H1 (cell line): ENCODE data around the gene SDF2L1. TPM values are rescaled to one million over a fixed set of nuclear protein-coding genes. Genes with fewer than 3 reads are reported as not detected.

Source experiments
- CTCF ChIA-PET: fragments of 300-600 bp; sonication (Branson Sonifier 250); formaldehyde crosslinking; loops from one replicate; lab custom pipeline; 2021; ENCODE audit not compliant: partially characterized antibody; lab: Charles Lee
- POLR2A ChIA-PET: fragments of 300-600 bp; sonication (Branson Sonifier 250); formaldehyde crosslinking; loops from one replicate; lab custom pipeline; 2021; ENCODE audit warnings: inconsistent platforms; ENCODE audit not compliant: partially characterized antibody; lab: Charles Lee
- DNase-seq, 2 experiments: peaks; one replicate each; pipeline versions ENCODE4 v3.0.0 to v3.0.0-alpha.2; 2010 to 2022; ENCODE audit warnings: low spot score in 2 of 2, low read depth in 1 of 2, mixed read lengths in 1 of 2
- FAIRE-seq: peaks from 2 replicates; lab custom pipeline; 2011; peaks lifted over from hg19 to GRCh38; lab: Jason Lieb, UNC
- H2AFZ ChIP-seq: 2 replicates; pipeline ENCODE4 v1.8.1; 2012; ENCODE audit warnings: low read length, inconsistent platforms
- H2AK5ac ChIP-seq: 2 replicates; pipeline ENCODE4 v1.6.1; 2013; ENCODE audit warnings: low read depth, low read length
- H2BK120ac ChIP-seq: replicated peaks from 2 replicates; pipeline ENCODE3; 2013; ENCODE audit warnings: low read depth, low read length, inconsistent platforms
- H2BK12ac ChIP-seq: 2 replicates; pipeline ENCODE4 v1.6.1; 2013; ENCODE audit warnings: low read depth, low read length
- H2BK15ac ChIP-seq: 2 replicates; pipeline ENCODE4 v1.6.1; 2013; ENCODE audit warnings: low read length
- H2BK20ac ChIP-seq: 2 replicates; pipeline ENCODE4 v1.6.1; 2013; ENCODE audit warnings: low read length
- H2BK5ac ChIP-seq: 2 replicates; pipeline ENCODE4 v1.6.1; 2013; ENCODE audit warnings: low read depth, low read length
- H3K14ac ChIP-seq: 2 replicates; pipeline ENCODE4 v1.6.1; 2013; ENCODE audit warnings: inconsistent platforms; ENCODE audit not compliant: insufficient read length
- H3K18ac ChIP-seq: 2 replicates; pipeline ENCODE4 v1.6.1; 2013; ENCODE audit warnings: low read length; ENCODE audit errors: extremely low read depth
- H3K23ac ChIP-seq: 2 replicates; pipeline ENCODE4 v1.6.1; 2013; ENCODE audit warnings: inconsistent platforms; ENCODE audit not compliant: insufficient read length
- H3K23me2 ChIP-seq: 2 replicates; pipeline ENCODE4 v1.6.1; 2013; ENCODE audit warnings: low read depth, low read length
- H3K27ac ChIP-seq: 2 replicates; pipeline ENCODE4 v1.6.1; 2011; ENCODE audit warnings: low read depth, low read length, inconsistent platforms
- H3K27me3 ChIP-seq, 4 experiments: replicated peaks in 1 of 4; 1 replicate in 1 of 4; 2 replicates in 3 of 4; pipeline versions ENCODE4 v1.6.1 to v1.8.1; 2011 to 2013; ENCODE audit warnings: low read length in 3 of 4, mild to moderate bottlenecking in 3 of 4, inconsistent platforms in 2 of 4, mixed read lengths in 2 of 4, moderate library complexity in 1 of 4; ENCODE audit not compliant: control insufficient read depth in 3 of 4, insufficient read depth in 3 of 4; ENCODE audit errors: extremely low read depth in 1 of 4
- H3K36me3 ChIP-seq, 4 experiments: 2 replicates each; pipeline versions ENCODE4 v1.6.1 to v1.8.1; 2011 to 2013; ENCODE audit warnings: mild to moderate bottlenecking in 4 of 4, low read length in 3 of 4, moderate library complexity in 2 of 4, control low read depth in 1 of 4, inconsistent platforms in 1 of 4; ENCODE audit not compliant: insufficient read depth in 4 of 4, control insufficient read depth in 2 of 4
- H3K4ac ChIP-seq: replicated peaks from 2 replicates; pipeline ENCODE3; 2013; ENCODE audit warnings: low read length, low read depth, mixed read lengths, inconsistent platforms; ENCODE audit not compliant: insufficient read length
- H3K4me1 ChIP-seq, 4 experiments: replicated peaks in 1 of 4; 1 replicate in 1 of 4; 2 replicates in 3 of 4; pipeline versions ENCODE4 v1.6.1 to v1.8.1; 2011 to 2013; ENCODE audit warnings: low read length in 3 of 4, inconsistent platforms in 2 of 4, mixed read lengths in 1 of 4; ENCODE audit not compliant: insufficient read depth in 4 of 4, control insufficient read depth in 3 of 4
- H3K4me2 ChIP-seq, 2 experiments: 2 replicates each; pipeline versions ENCODE4 v1.6.1 to v1.8.1; 2011 to 2013; ENCODE audit warnings: low read depth in 2 of 2, low read length in 2 of 2, control low read depth in 1 of 2, inconsistent platforms in 1 of 2, mild to moderate bottlenecking in 1 of 2; ENCODE audit not compliant: insufficient read depth in 1 of 2
- H3K4me3 ChIP-seq, 4 experiments: fragments of 200-600, 300-600 bp in 1 of 4; sonication (generic), shearing (Covaris generic), sonication (Bioruptor Twin) in 1 of 4; 2 replicates each; pipeline versions ENCODE4 v1.5.1 to v1.8.1; 2011 to 2016; ENCODE audit warnings: low read length in 4 of 4, low read depth in 3 of 4, control low read depth in 2 of 4, inconsistent platforms in 2 of 4, mild to moderate bottlenecking in 2 of 4, mixed read lengths in 1 of 4, moderate library complexity in 1 of 4; ENCODE audit not compliant: insufficient read depth in 2 of 4; ENCODE audit errors: extremely low read depth in 1 of 4
- H3K56ac ChIP-seq: replicated peaks from 2 replicates; pipeline ENCODE3; 2013; ENCODE audit warnings: low read depth, mild to moderate bottlenecking, mixed read lengths, low read length, inconsistent platforms; ENCODE audit not compliant: insufficient read length
- H3K79me1 ChIP-seq: 2 replicates; pipeline ENCODE4 v1.6.1; 2013; ENCODE audit warnings: low read depth, low read length, control low read depth
- H3K79me2 ChIP-seq, 2 experiments: 2 replicates each; pipeline versions ENCODE4 v1.6.1 to v1.8.1; 2012 to 2013; ENCODE audit warnings: low read length in 2 of 2, mild to moderate bottlenecking in 2 of 2, inconsistent platforms in 1 of 2; ENCODE audit not compliant: insufficient read depth in 2 of 2, control insufficient read depth in 1 of 2
- H3K9ac ChIP-seq, 4 experiments: replicated peaks in 1 of 4; 1 replicate in 1 of 4; 2 replicates in 3 of 4; pipeline versions ENCODE4 v1.6.1 to v1.8.1; 2011 to 2013; ENCODE audit warnings: low read depth in 3 of 4, low read length in 3 of 4, control low read depth in 2 of 4, mild to moderate bottlenecking in 2 of 4, moderate library complexity in 2 of 4, inconsistent platforms in 1 of 4; ENCODE audit errors: extremely low read depth in 1 of 4
- H3K9me3 ChIP-seq, 2 experiments: 2 replicates each; pipeline versions ENCODE4 v1.6.1 to v1.8.1; 2012 to 2013; ENCODE audit warnings: mild to moderate bottlenecking in 2 of 2, moderate library complexity in 2 of 2, control low read depth in 1 of 2, inconsistent platforms in 1 of 2, low read depth in 1 of 2, low read length in 1 of 2, mixed read lengths in 1 of 2; ENCODE audit not compliant: insufficient read depth in 2 of 2
- H4K20me1 ChIP-seq, 2 experiments: replicated peaks in 1 of 2; 2 replicates each; pipeline versions ENCODE3 to v1.8.1; 2011 to 2013; ENCODE audit warnings: inconsistent platforms in 2 of 2, low read length in 2 of 2, mild to moderate bottlenecking in 1 of 2; ENCODE audit not compliant: insufficient read depth in 2 of 2, control insufficient read depth in 1 of 2
- H4K5ac ChIP-seq: 2 replicates; pipeline ENCODE4 v1.6.1; 2013; ENCODE audit warnings: low read length, low read depth, mixed read lengths, inconsistent platforms; ENCODE audit not compliant: insufficient read length
- H4K8ac ChIP-seq: 2 replicates; pipeline ENCODE4 v1.8.0; 2013; ENCODE audit warnings: mild to moderate bottlenecking, moderate library complexity, low read length, inconsistent platforms; ENCODE audit not compliant: insufficient read depth; ENCODE audit errors: extremely low read depth
- H4K91ac ChIP-seq: replicated peaks from 2 replicates; pipeline ENCODE3; 2013; ENCODE audit warnings: low read length, mixed read lengths, inconsistent platforms; ENCODE audit not compliant: insufficient read length
- BACH1 ChIP-seq: IDR thresholded peaks from 2 replicates; pipeline ENCODE4 v1.6.1; 2012; ENCODE audit warnings: low read length, improper control_type of control experiment
- CTCF ChIP-seq, 3 experiments: IDR thresholded peaks; 1 replicate in 2 of 3; 2 replicates in 1 of 3; pipeline versions ENCODE4 v1.5.1 to v1.6.1; 2011; ENCODE audit warnings: low read length in 3 of 3, mild to moderate bottlenecking in 3 of 3, inconsistent platforms in 2 of 3, low read depth in 1 of 3, moderate library complexity in 1 of 3; ENCODE audit not compliant: insufficient read depth in 1 of 3; ENCODE audit errors: control extremely low read depth in 1 of 3
- HDAC2 ChIP-seq, 2 experiments: fragments of 300-600 bp in 1 of 2; sonication (generic) in 1 of 2; IDR thresholded peaks; 2 replicates each; pipeline ENCODE4 v1.6.1; 2011 to 2012; ENCODE audit warnings: low read depth in 2 of 2, low read length in 2 of 2, mild to moderate bottlenecking in 2 of 2, moderate library complexity in 2 of 2, borderline replicate concordance in 1 of 2, inconsistent platforms in 1 of 2
- SP2 ChIP-seq: IDR thresholded peaks from 2 replicates; pipeline ENCODE4 v1.6.1; 2012; ENCODE audit warnings: mild to moderate bottlenecking, low read length, inconsistent platforms
- SRF ChIP-seq: IDR thresholded peaks from 2 replicates; pipeline ENCODE4 v1.6.1; 2011; ENCODE audit warnings: mild to moderate bottlenecking, low read depth, low read length, moderate library complexity
- SUZ12 ChIP-seq: fragments of 200-600 bp; sonication (generic); IDR thresholded peaks from 2 replicates; pipeline ENCODE4 v1.6.1; 2012; ENCODE audit warnings: mild to moderate bottlenecking, inconsistent platforms, low read length, moderate library complexity, mixed read lengths
- TCF12 ChIP-seq: IDR thresholded peaks from 2 replicates; pipeline ENCODE4 v1.6.1; 2011; ENCODE audit warnings: low read depth, mild to moderate bottlenecking, low read length
- USF2 ChIP-seq: IDR thresholded peaks from 2 replicates; pipeline ENCODE4 v1.6.1; 2011; ENCODE audit warnings: low read length, improper control_type of control experiment
- WGBS, 2 experiments: shearing (Covaris generic) in 1 of 2; methylation state at CpG; one replicate each; pipeline versions ENCODE4 v1.1.6 to v1.1.7; 2013 to 2015; ENCODE audit warnings: low lambda C conversion rate in 2 of 2, mixed read lengths in 2 of 2, inconsistent platforms in 1 of 2, low coverage in 1 of 2, missing lambda C conversion rate in 1 of 2; ENCODE audit not compliant: insufficient replicate concordance in 2 of 2, insufficient coverage in 1 of 2, insufficient read length in 1 of 2; ENCODE audit errors: extremely low coverage in 1 of 2, missing lambda C conversion rate in 1 of 2; 5-methylcytosine and 5-hydroxymethylcytosine counted together
- polyA plus RNA-seq, 7 experiments: library from polyadenylated mRNA; depleted of rRNA in 3 of 7; stranded (reverse) in 5 of 7; unstranded in 2 of 7; fragments of >200 nt in 5 of 7; fragments of 200-250 nt in 2 of 7; gene quantifications; 1 replicate in 5 of 7; 2 replicates in 1 of 7; 4 replicates in 1 of 7; pipeline versions ENCODE4 v1.2.1 to v1.2.3, GENCODE V29; 2011 to 2013; ENCODE audit warnings: missing spikeins in 2 of 7, mixed read lengths in 2 of 7
- total RNA-seq: library from RNA; stranded (reverse); fragmentation: NEBNext Ultra II Directional; extraction: Animal tissue kit (Norgen Biotek cat#: 25700); gene quantifications from 2 replicates; pipeline ENCODE4 v1.2.1, GENCODE V29; 2021

The SDF2L1 gene
- total and polyA plus RNA-seq, 2 of the 8 experiments (the other 6 are each of a cell fraction or from before 2014, with no cell fraction given): 51.1 to 59.6 TPM

- Histone ChIP-seq H3K9me3 (peaks cover 0 to 12% of the 10 kb centered on the region in 2 experiments; a peak in 1 of 4 replicates), H3K4ac (no peak overlapping the region), H2BK120ac (no peak overlapping the region), H3K36me3 (peaks cover 3 to 11% (median 6%) of the 10 kb centered on the region in 4 experiments; a peak in 4 of 8 replicates), H2AFZ (no peak overlapping the region), H3K4me2 (no peak overlapping the region), H3K14ac (no peak overlapping the region), H3K23ac (no peak overlapping the region), H3K4me3 (no peak overlapping the region), H3K4me1 (no peaks in the 10 kb centered on the region), H4K5ac (no peak overlapping the region), H2BK15ac (no peak overlapping the region), H4K20me1 (peaks cover 2 to 8% of the 10 kb centered on the region in 2 experiments), H3K27me3 (no peaks in the 10 kb centered on the region), H3K18ac (no peak overlapping the region), H2BK20ac (no peak overlapping the region), H3K79me1 (no peaks in the 10 kb centered on the region), H3K79me2 (no peaks in the 10 kb centered on the region), H2AK5ac (no peak overlapping the region), H3K27ac (no peak overlapping the region), H4K8ac (no peak overlapping the region), H3K56ac (no peak overlapping the region), H2BK12ac (no peak overlapping the region), H4K91ac (no peak overlapping the region), H3K23me2 (no peaks in the 10 kb centered on the region), H2BK5ac (no peak overlapping the region), H3K9ac (no peak overlapping the region)
- FAIRE-seq (no peak), DNase-seq (no peak)
- POLR2A ChIA-PET: interaction anchor here (0.7 to 1.6 kb wide), 3 partner anchors 15 to 21 kb away, joined by 3 to 4 read pairs (median 3); no protein-coding TSS in a partner anchor
- 98% methylated on average over 10 of the region's 15 CpGs; no CpG with 5 or more reads in 1 of the 2 experiments for WGBS, 2 experiments
- CTCF ChIA-PET: interaction anchor here (0.8 kb wide), 1 partner anchor 12 kb away, joined by 3 read pairs; no protein-coding TSS in a partner anchor
- TF ChIP-seq HDAC2 (IDR thresholded peaks at IDR 0.05; ENCODE audit: borderline replicate concordance in 1 of 2, low read depth in 2 of 2, low read length in 2 of 2): no peak
- TF ChIP-seq TCF12: no peak
- TF ChIP-seq USF2: no peak
- no peak for TF ChIP-seq BACH1
- no peak for TF ChIP-seq CTCF (IDR thresholded peaks at IDR 0.05; ENCODE audit: control extremely low read depth in 1 of 3, insufficient read depth in 1 of 3, low read depth in 1 of 3, low read length in 3 of 3)
- no peak for TF ChIP-seq SP2
- no peak for TF ChIP-seq SRF
- no peak for TF ChIP-seq SUZ12
These were observed 35.7 kb downstream of the SDF2L1 start for GRCh38 chr22:21677606-21678443.
